Measurements from ENCODE around the gene NQO2.

- TF ChIP-seq CTCF (IDR thresholded peaks at IDR 0.05): no peak
- TF ChIP-seq POLR2A (IDR thresholded peaks at IDR 0.05): no peak
Measured at GRCh38 chr6:2970034-2970685, 29.5 kb upstream of the NQO2 start.

Data from ovary (tissue), 3 donors.